ENCODE measurements around the gene DPY30. TPM values are rescaled to one million over a fixed set of nuclear protein-coding genes. Genes with fewer than 3 reads are reported as not detected.
A peak's percentile ranks its signal among the peaks of the same experiment; 100 is the strongest.

DPY30 gene
- polyA plus RNA-seq, 1 donor (not counting 4 experiments of a cell fraction or from before 2014, with no cell fraction given), result 117 TPM

GRCh38 chr2:32007121-32007391, 32.5 kb downstream of the DPY30 start:
- Histone ChIP-seq H3K4me2 (ENCODE audit: control insufficient read depth, extremely low read depth, insufficient read depth, low read depth, low read length) (peak overlapping the region; percentile 91), H2AFZ (ENCODE audit: control insufficient read depth, low read length) (no peak overlapping the region), H3K27me3 (ENCODE audit: control insufficient read depth, extremely low read depth, insufficient read depth, low read length) (no peaks in the 10 kb centered on the region), H3K27ac (ENCODE audit: control insufficient read depth, insufficient read depth, low read length) (no peak overlapping the region), H3K79me2 (ENCODE audit: control insufficient read depth, insufficient read depth, low read length) (peaks cover 76% of the 10 kb centered on the region), H3K9me1 (ENCODE audit: control insufficient read depth, extremely low read depth, insufficient read depth, low read length) (peaks cover 3% of the 10 kb centered on the region), H3K9ac (ENCODE audit: control insufficient read depth, extremely low read depth, insufficient read depth, low read length) (no peak overlapping the region), H3K9me3 (ENCODE audit: control insufficient read depth, low read depth, low read length) (no peaks in the 10 kb centered on the region), H4K20me1 (ENCODE audit: control insufficient read depth, extremely low read depth, insufficient read depth, low read length) (peaks cover 16% of the 10 kb centered on the region), H3K4me1 (ENCODE audit: control insufficient read depth, extremely low read depth, insufficient read depth, low read length) (peaks cover 62% of the 10 kb centered on the region), H3K4me3 (ENCODE audit: control insufficient read depth in 2 of 3, extremely low read depth in 1 of 3, insufficient read depth in 2 of 3, low read depth in 1 of 3, low read length in 3 of 3) (no peak overlapping the region), H3K36me3 (ENCODE audit: control insufficient read depth in 2 of 2, extremely low read depth in 1 of 2, insufficient read depth in 2 of 2, low read length in 2 of 2) (no peaks in the 10 kb centered on the region)
- no peak for DNase-seq (ENCODE audit: low read depth, low spot score)
- no peak for FAIRE-seq
- no peak for TF ChIP-seq EZH2 (IDR thresholded peaks at IDR 0.05; ENCODE audit: low read length)
- TF ChIP-seq, protein P1, sequence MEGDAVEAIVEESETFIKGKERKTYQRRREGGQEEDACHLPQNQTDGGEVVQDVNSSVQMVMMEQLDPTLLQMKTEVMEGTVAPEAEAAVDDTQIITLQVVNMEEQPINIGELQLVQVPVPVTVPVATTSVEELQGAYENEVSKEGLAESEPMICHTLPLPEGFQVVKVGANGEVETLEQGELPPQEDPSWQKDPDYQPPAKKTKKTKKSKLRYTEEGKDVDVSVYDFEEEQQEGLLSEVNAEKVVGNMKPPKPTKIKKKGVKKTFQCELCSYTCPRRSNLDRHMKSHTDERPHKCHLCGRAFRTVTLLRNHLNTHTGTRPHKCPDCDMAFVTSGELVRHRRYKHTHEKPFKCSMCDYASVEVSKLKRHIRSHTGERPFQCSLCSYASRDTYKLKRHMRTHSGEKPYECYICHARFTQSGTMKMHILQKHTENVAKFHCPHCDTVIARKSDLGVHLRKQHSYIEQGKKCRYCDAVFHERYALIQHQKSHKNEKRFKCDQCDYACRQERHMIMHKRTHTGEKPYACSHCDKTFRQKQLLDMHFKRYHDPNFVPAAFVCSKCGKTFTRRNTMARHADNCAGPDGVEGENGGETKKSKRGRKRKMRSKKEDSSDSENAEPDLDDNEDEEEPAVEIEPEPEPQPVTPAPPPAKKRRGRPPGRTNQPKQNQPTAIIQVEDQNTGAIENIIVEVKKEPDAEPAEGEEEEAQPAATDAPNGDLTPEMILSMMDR (optimal IDR thresholded peaks at IDR 0.05 in 1 of 3, IDR thresholded peaks at IDR 0.05 in 1 of 3, conservative IDR thresholded peaks at IDR 0.05 in 1 of 3; ENCODE audit: extremely low read depth in 1 of 3, insufficient read depth in 2 of 3, low read length in 3 of 3), result no peak
- dilution Hi-C loops (cut with MboI; ENCODE audit: extremely low pct_ligation_motif_present, low sequenced_read_pairs), result no loop called here

GRCh38 chr2:32005371-32005976, 34.1 kb downstream of the DPY30 start:
- DNase-seq (ENCODE audit: low read depth, low spot score) (no peak), FAIRE-seq (peak; percentile 44)
- TF ChIP-seq, protein P1 (optimal IDR thresholded peaks at IDR 0.05 in 1 of 3, IDR thresholded peaks at IDR 0.05 in 1 of 3, conservative IDR thresholded peaks at IDR 0.05 in 1 of 3; ENCODE audit: extremely low read depth in 1 of 3, insufficient read depth in 2 of 3, low read length in 3 of 3), result no peak
- H3K27me3 ChIP-seq (ENCODE audit: control insufficient read depth, extremely low read depth, insufficient read depth, low read length), result no peaks in the 10 kb centered on the region
- peaks cover 0 to 4% of the 10 kb centered on the region in 2 experiments for H3K36me3 ChIP-seq (ENCODE audit: control insufficient read depth in 2 of 2, extremely low read depth in 1 of 2, insufficient read depth in 2 of 2, low read length in 2 of 2)
- H3K27ac ChIP-seq (ENCODE audit: control insufficient read depth, insufficient read depth, low read length), result no peak overlapping the region
- peak overlapping the region; percentile 32 for H3K4me2 ChIP-seq (ENCODE audit: control insufficient read depth, extremely low read depth, insufficient read depth, low read depth, low read length)
- H3K4me3 ChIP-seq (ENCODE audit: control insufficient read depth in 2 of 3, extremely low read depth in 1 of 3, insufficient read depth in 2 of 3, low read depth in 1 of 3, low read length in 3 of 3), result no peak overlapping the region
- peaks cover 90% of the 10 kb centered on the region for H3K79me2 ChIP-seq (ENCODE audit: control insufficient read depth, insufficient read depth, low read length)
- H3K9me1 ChIP-seq (ENCODE audit: control insufficient read depth, extremely low read depth, insufficient read depth, low read length), result peaks cover 3% of the 10 kb centered on the region
- H2AFZ ChIP-seq (ENCODE audit: control insufficient read depth, low read length), result no peak overlapping the region
- H3K4me1 ChIP-seq (ENCODE audit: control insufficient read depth, extremely low read depth, insufficient read depth, low read length), result peaks cover 55% of the 10 kb centered on the region
- H3K9me3 ChIP-seq (ENCODE audit: control insufficient read depth, low read depth, low read length), result no peaks in the 10 kb centered on the region
- dilution Hi-C loops (cut with MboI; ENCODE audit: extremely low pct_ligation_motif_present, low sequenced_read_pairs), result no loop called here
- H3K9ac ChIP-seq (ENCODE audit: control insufficient read depth, extremely low read depth, insufficient read depth, low read length), result no peak overlapping the region
- peaks cover 16% of the 10 kb centered on the region for H4K20me1 ChIP-seq (ENCODE audit: control insufficient read depth, extremely low read depth, insufficient read depth, low read length)
